Epithelial cell of proximal tubule (primary cell): ENCODE results near the gene TMEM266. TPM values are rescaled to one million over a fixed set of nuclear protein-coding genes. Genes with fewer than 3 reads are reported as not detected.

Experiments
- DNase-seq: peaks from one replicate; pipeline ENCODE4 v3.0.0-alpha.2; 2011; ENCODE audit warnings: low read depth
- H3K4me3 ChIP-seq: 2 replicates; pipeline ENCODE4 v1.5.1; 2011; ENCODE audit warnings: low read depth, mild to moderate bottlenecking, low read length
- CTCF ChIP-seq: conservative IDR thresholded peaks from 2 replicates; pipeline ENCODE4 v1.5.1; 2012; ENCODE audit warnings: low read depth, mild to moderate bottlenecking, low read length
- total RNA-seq: library from RNA; depleted of rRNA; stranded (reverse); fragments of >200 nt; gene quantifications from 2 replicates; pipeline ENCODE4 v1.2.3, GENCODE V29; 2015

The TMEM266 gene
- total RNA-seq, 1 donor from 2014 or later = not detected

- no peak for DNase-seq
- no peak for TF ChIP-seq CTCF
- no peak overlapping the region for H3K4me3 ChIP-seq
These were observed 113.0 kb downstream of the TMEM266 start for GRCh38 chr15:76172782-76173181.

- H3K4me3 ChIP-seq = no peak overlapping the region
- no peak for DNase-seq
- no peak for TF ChIP-seq CTCF
These were observed 113.6 kb downstream of the TMEM266 start for GRCh38 chr15:76173317-76173834.

GRCh38 chr15:76174654-76175053 lies 114.9 kb downstream of the TMEM266 start:
- no peak overlapping the region for H3K4me3 ChIP-seq
- no peak for DNase-seq
- no peak for TF ChIP-seq CTCF

GRCh38 chr15:76175442-76175841 lies 115.7 kb downstream of the TMEM266 start:
- TF ChIP-seq CTCF = no peak
- no peak overlapping the region for H3K4me3 ChIP-seq
- DNase-seq = no peak

- no peak overlapping the region for H3K4me3 ChIP-seq
- DNase-seq = no peak
- no peak for TF ChIP-seq CTCF
These were observed 116.3 kb downstream of the TMEM266 start for GRCh38 chr15:76176059-76176458.

- DNase-seq = no peak
- H3K4me3 ChIP-seq = no peak overlapping the region
- no peak for TF ChIP-seq CTCF
These were observed 116.8 kb downstream of the TMEM266 start for GRCh38 chr15:76176487-76177085.

- H3K4me3 ChIP-seq = no peak overlapping the region
- TF ChIP-seq CTCF = no peak
- DNase-seq = no peak
These were observed 117.8 kb downstream of the TMEM266 start for GRCh38 chr15:76177491-76178040.
